Heart right ventricle (tissue), 16 donors: ENCODE results near the gene NRDE2. TPM values are rescaled to one million over a fixed set of nuclear protein-coding genes. Genes with fewer than 3 reads are reported as not detected.

Experiments
- ATAC-seq, 8 donors: fragments of 200-7000 bp; cut with Tn5 transposase; one replicate each; pipeline ENCODE4 v1.9.1; 2020; ENCODE audit warnings: mild to moderate bottlenecking in 8 of 8, moderate library complexity in 8 of 8, moderate number of reproducible peaks in 1 of 8
- DNase-seq, 2 donors: peaks; one replicate each; pipeline ENCODE4 v3.0.0-alpha.2; 2020
- H3K27ac ChIP-seq, 10 donors: fragments of 200-600 bp; sonication (generic) in 2 of 10; one replicate each; pipeline versions ENCODE4 v1.5.0 to v1.8.0; 2020 to 2022; ENCODE audit warnings: mild to moderate bottlenecking in 3 of 10
- H3K27me3 ChIP-seq, 7 donors: fragments of 200-600 bp; one replicate each; pipeline ENCODE4 v1.8.0; 2021 to 2022; ENCODE audit warnings: mild to moderate bottlenecking in 2 of 7
- H3K36me3 ChIP-seq, 9 donors: fragments of 200-600 bp; sonication (generic) in 1 of 9; one replicate each; pipeline versions ENCODE4 v1.5.0 to v1.8.0; 2020 to 2022; ENCODE audit warnings: mild to moderate bottlenecking in 2 of 9
- H3K4me1 ChIP-seq, 9 donors: fragments of 200-600 bp; sonication (generic) in 1 of 9; one replicate each; pipeline versions ENCODE4 v1.5.0 to v1.8.0; 2020 to 2022; ENCODE audit warnings: mild to moderate bottlenecking in 4 of 9
- H3K4me3 ChIP-seq, 10 donors: fragments of 200-600 bp; sonication (generic) in 2 of 10; one replicate each; pipeline versions ENCODE4 v1.5.0 to v1.8.0; 2020 to 2022; ENCODE audit warnings: mild to moderate bottlenecking in 7 of 10, moderate library complexity in 2 of 10
- H3K9me3 ChIP-seq, 11 donors: fragments of 200-600 bp in 10 of 11; sonication (generic) in 2 of 11; one replicate each; pipeline versions ENCODE4 v1.5.0 to v1.8.0; 2013 to 2022; ENCODE audit warnings: mild to moderate bottlenecking in 2 of 11, control low read depth in 1 of 11, moderate library complexity in 1 of 11
- WGBS, 2 donors: extraction: QIAGEN DNeasy Blood & Tissue Kit; methylation state at CpG; one replicate each; pipeline ENCODE4 v1.1.7; 2013; ENCODE audit warnings: inconsistent platforms in 1 of 2; 5-methylcytosine and 5-hydroxymethylcytosine counted together
- intact Hi-C, 10 donors: fragments of 100-400 bp; cut with DNase I; formaldehyde crosslinking; loops; one replicate each; pipeline versions ENCODE4 v1.11.1 to v1.14.2; 2022
- long read RNA-seq, 3 donors: library from polyadenylated mRNA; unstranded; transcript quantifications; one replicate each; pipeline ENCODE4 v2.0.0, GENCODE V29; 2020 to 2021
- polyA plus RNA-seq, 2 donors: library from polyadenylated mRNA; stranded (reverse); fragments of 200-250 nt; gene quantifications; one replicate each; pipeline ENCODE4 v1.2.3, GENCODE V29; 2013
- total RNA-seq, 10 donors: library from RNA; stranded (reverse); fragmentation: NEBNext Ultra II Directional in 3 of 10; extraction: Animal tissue kit (Norgen Biotek cat#: 25700) in 3 of 10; gene quantifications; one replicate each; pipeline versions ENCODE4 v1.2.1 to v1.2.4, GENCODE V29; 2021 to 2023
- TF ChIP-seq, protein P1 (sequence below), 9 donors: fragments of 200-600 bp; sonication (generic) in 2 of 9; IDR thresholded peaks; one replicate each; pipeline versions ENCODE4 v1.5.0 to v1.8.0; 2021 to 2022; ENCODE audit warnings: antibody characterized with exemption in 9 of 9, mild to moderate bottlenecking in 5 of 9, moderate library complexity in 1 of 9
- donor health status: Arrhythmogenic right ventricular cardiomyopathy.
- donor health status: ischemic (EF 13 %, LVEDD 7.1; RV severe dilation, severe dysfunction).
- donor health status: healthy with polysubstance abuse.
- donor health status: DM: no; HTN: yes; CAD: no.
- donor health status: DM: no; HTN: no; CAD: no.
- donor health status: ischemic (EF 25% LVEDD 6.9; RV normal size, moderate dysfunction).
- donor health status: ischemic (EF 25% LVEDD 5.7; RV mildly dilated, moderate dysfunction).
- donor health status: healthy.
- donor health status: DM: yes; HTN: yes; CAD: no.
- donor health status: Ischemic cardiomyopathy.
- donor health status: ischemic (EF 35%, LVEDD 5.7; RV mildly dilated, moderate dysfunction).
- donor health status: nonischemic (EF 11% LVEDD 7.7; RV severe dilation, severe dysfunction).
- donor health status: DM: yes; HTN: yes; CAD: no.
- donor health status: PGD.
- donor health status: ischemic (EF 29% LVEDD 5.4; RV normal size, mild dysfunction).
- donor health status: nonischemic (EF 23%, LVEDD 6.1; RV moderate dilation, normal function).

NRDE2 gene, protein sequence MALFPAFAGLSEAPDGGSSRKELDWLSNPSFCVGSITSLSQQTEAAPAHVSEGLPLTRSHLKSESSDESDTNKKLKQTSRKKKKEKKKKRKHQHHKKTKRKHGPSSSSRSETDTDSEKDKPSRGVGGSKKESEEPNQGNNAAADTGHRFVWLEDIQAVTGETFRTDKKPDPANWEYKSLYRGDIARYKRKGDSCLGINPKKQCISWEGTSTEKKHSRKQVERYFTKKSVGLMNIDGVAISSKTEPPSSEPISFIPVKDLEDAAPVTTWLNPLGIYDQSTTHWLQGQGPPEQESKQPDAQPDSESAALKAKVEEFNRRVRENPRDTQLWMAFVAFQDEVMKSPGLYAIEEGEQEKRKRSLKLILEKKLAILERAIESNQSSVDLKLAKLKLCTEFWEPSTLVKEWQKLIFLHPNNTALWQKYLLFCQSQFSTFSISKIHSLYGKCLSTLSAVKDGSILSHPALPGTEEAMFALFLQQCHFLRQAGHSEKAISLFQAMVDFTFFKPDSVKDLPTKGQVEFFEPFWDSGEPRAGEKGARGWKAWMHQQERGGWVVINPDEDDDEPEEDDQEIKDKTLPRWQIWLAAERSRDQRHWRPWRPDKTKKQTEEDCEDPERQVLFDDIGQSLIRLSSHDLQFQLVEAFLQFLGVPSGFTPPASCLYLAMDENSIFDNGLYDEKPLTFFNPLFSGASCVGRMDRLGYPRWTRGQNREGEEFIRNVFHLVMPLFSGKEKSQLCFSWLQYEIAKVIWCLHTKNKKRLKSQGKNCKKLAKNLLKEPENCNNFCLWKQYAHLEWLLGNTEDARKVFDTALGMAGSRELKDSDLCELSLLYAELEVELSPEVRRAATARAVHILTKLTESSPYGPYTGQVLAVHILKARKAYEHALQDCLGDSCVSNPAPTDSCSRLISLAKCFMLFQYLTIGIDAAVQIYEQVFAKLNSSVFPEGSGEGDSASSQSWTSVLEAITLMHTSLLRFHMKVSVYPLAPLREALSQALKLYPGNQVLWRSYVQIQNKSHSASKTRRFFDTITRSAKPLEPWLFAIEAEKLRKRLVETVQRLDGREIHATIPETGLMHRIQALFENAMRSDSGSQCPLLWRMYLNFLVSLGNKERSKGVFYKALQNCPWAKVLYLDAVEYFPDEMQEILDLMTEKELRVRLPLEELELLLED
- total RNA-seq, result 10 to 100 TPM; 11.2 to 16.7 (median 13.5) TPM
- 10 to 100 TPM in 1 of 2 donors, 1 to 10 TPM in 1; 4.3 to 15.9 TPM for polyA plus RNA-seq
- long read RNA-seq, donor 1, full-length matches to known transcripts, result 6 of 11 reads
- long read RNA-seq, donor 1, partial matches to known transcripts, result 2 of 11 reads
- long read RNA-seq, donor 1, other reads (novel, unspliced or antisense), result 3 of 11 reads
- long read RNA-seq, donor 2, full-length matches to known transcripts, result 9 of 11 reads
- long read RNA-seq, donor 2, partial matches to known transcripts, result 1 of 11 reads
- long read RNA-seq, donor 2, other reads (novel, unspliced or antisense), result 1 of 11 reads
- long read RNA-seq, donor 3, full-length matches to known transcripts, result 5 of 18 reads
- long read RNA-seq, donor 3, partial matches to known transcripts, result 7 of 18 reads
- long read RNA-seq, donor 3, other reads (novel, unspliced or antisense), result 6 of 18 reads

DNA sequence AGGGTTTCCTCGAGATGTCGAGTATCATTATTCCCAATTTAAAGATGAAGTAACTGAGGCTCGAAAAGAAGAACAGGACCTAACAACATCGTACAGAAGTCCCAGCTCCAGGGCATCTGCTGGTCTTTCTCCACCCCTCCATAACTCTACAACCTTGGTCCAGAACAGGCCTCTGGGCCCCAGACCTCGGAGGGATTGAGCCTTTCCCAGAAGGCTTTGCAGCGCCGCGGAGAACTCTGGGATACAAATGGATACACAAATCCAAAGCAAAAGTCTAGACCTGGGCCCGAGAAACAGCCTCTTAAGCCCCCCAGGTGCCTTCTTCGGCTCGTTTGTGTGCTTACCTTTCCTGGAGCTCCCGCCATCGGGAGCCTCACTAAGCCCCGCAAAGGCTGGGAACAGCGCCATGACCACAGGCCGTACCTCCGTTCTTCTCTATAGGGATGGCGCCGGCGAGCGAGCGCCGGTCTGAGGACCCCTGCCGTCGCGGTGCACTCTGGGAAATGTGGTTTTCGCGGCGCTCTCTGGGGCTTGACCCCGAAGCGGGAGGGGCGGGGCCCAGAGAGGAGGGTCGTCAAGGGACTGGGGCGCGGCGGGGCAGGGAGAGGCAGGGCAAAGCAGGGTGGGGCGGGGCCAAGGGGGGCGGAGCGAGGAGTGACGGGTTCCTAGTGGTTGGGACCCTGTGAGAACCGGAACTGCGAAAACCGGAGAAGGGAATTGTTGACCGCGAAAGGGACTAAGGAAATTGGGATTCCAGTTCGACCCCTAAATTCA, at the start of gene NRDE2:
NRDE2 (minus strand) TSS at position 445 of the 774 bp plus-strand sequence; CDS start at position 408, 37 bp downstream.
- Histone ChIP-seq H3K36me3 (no peaks in the 10 kb centered on the region), H3K27me3 (peaks cover 0 to 14% (median 0%) of the 10 kb centered on the region in 7 donors), H3K27ac (peak within 1 kb of the TSS; percentile 73 to 92 (median 87)), H3K4me3 (peak within 1 kb of the TSS; percentile 62 to 80 (median 72)), H3K4me1 (peaks cover 0 to 16% (median 11%) of the 10 kb centered on the region in 9 donors), H3K9me3 (no peaks in the 10 kb centered on the region)
- intact Hi-C loops, result loop anchor here in 9 of 10 donors (1.0 to 5.0 kb wide), 4 partner anchors 51 to 66 kb away; partner anchors contain the start of gene CALM1 (in 2 of the 9)
- TF ChIP-seq, protein P1, sequence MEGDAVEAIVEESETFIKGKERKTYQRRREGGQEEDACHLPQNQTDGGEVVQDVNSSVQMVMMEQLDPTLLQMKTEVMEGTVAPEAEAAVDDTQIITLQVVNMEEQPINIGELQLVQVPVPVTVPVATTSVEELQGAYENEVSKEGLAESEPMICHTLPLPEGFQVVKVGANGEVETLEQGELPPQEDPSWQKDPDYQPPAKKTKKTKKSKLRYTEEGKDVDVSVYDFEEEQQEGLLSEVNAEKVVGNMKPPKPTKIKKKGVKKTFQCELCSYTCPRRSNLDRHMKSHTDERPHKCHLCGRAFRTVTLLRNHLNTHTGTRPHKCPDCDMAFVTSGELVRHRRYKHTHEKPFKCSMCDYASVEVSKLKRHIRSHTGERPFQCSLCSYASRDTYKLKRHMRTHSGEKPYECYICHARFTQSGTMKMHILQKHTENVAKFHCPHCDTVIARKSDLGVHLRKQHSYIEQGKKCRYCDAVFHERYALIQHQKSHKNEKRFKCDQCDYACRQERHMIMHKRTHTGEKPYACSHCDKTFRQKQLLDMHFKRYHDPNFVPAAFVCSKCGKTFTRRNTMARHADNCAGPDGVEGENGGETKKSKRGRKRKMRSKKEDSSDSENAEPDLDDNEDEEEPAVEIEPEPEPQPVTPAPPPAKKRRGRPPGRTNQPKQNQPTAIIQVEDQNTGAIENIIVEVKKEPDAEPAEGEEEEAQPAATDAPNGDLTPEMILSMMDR (IDR thresholded peaks at IDR 0.05), result peak in 1 of 9 donors; percentile 15
- WGBS, 2 donors, result 4% methylated on average over 46 of the region's 46 CpGs
- ATAC-seq (peak; percentile 99 to 100 (median 100)), DNase-seq (peak; percentile 100)

GRCh38 chr14:90381011-90381786, 49.5 kb upstream of the NRDE2 start:
- Histone ChIP-seq H3K27ac (peak overlapping the region in 9 of 10 donors; percentile 95 to 100 (median 99)), H3K27me3 (no peaks in the 10 kb centered on the region), H3K36me3 (no peaks in the 10 kb centered on the region), H3K9me3 (no peaks in the 10 kb centered on the region), H3K4me1 (peaks cover 6 to 36% (median 31%) of the 10 kb centered on the region in 9 donors), H3K4me3 (peak overlapping the region in 7 of 10 donors; percentile 50 to 75 (median 67))
- ATAC-seq, result peak in 1 of 8 donors; percentile 32
- 54 to 62% methylated on average over 8 of the region's 8 CpGs for WGBS, 2 donors
- DNase-seq, result peak; percentile 26 to 49
- TF ChIP-seq, protein P1 (IDR thresholded peaks at IDR 0.05), result no peak
- intact Hi-C loops, result loop anchor here in 7 of 10 donors (5.0 kb wide), 3 partner anchors 49 to 376 kb away; partner anchors contain the start of gene NRDE2 (in 5 of the 7)

DNA sequence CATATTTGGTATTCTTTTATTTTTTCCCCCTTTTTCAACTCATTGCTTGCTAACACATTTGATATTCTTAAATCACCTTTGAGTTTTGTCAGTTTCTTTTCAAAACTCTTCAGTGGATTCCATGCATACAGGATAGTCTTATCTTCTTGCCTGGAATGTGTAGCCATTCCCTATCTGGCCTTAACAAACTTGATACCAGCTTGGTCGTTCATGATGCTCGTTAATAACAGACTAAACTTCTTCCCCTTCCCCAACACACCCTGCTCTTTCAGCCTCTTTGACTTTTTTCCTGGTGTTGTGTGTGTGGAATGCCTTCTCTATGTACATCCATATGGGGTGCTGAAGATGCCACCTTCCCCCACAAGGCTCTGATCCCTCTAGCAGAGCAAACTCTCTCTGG, 47.4 kb upstream of the NRDE2 start:
- WGBS, 2 donors, result 49 to 50% methylated on average over 2 of the region's 2 CpGs
- Histone ChIP-seq H3K27ac (no peak overlapping the region), H3K4me3 (no peak overlapping the region), H3K27me3 (no peaks in the 10 kb centered on the region), H3K4me1 (peaks cover 6 to 24% (median 20%) of the 10 kb centered on the region in 9 donors), H3K9me3 (no peaks in the 10 kb centered on the region), H3K36me3 (no peaks in the 10 kb centered on the region)
- DNase-seq (no peak), ATAC-seq (no peak)
- TF ChIP-seq, protein P1 (IDR thresholded peaks at IDR 0.05), result no peak
- intact Hi-C loops, result loop anchor here in 1 of 10 donors (10.0 kb wide), 1 partner anchor 64 kb away; no protein-coding TSS in a partner anchor
